SW 1271 (cell line): Measurements from ENCODE around the gene GCK.

Experiments
- DNase-seq, 2 experiments: peaks; one replicate each; lab custom pipeline; 2025; lab: John Stamatoyannopoulos, UW

The GCK gene

GRCh38 chr7:44103923-44104859 lies 85.0 kb downstream of the GCK start, which contains the start of gene AEBP1:
Gene AEBP1, plus strand, starts transcription at chr7:44104345. Its CDS starts 321 bp downstream, at chr7:44104666.
- no peak for DNase-seq

GRCh38 chr7:44103566-44103922 lies 85.7 kb downstream of the GCK start:
- DNase-seq = no peak

- DNase-seq = no peak
Observed at GRCh38 chr7:44102846-44103565, 86.2 kb downstream of the GCK start.

GRCh38 chr7:44101966-44102845 lies 87.0 kb downstream of the GCK start:
- DNase-seq = no peak

GRCh38 chr7:44101303-44101965 lies 87.8 kb downstream of the GCK start:
- DNase-seq = no peak

- no peak for DNase-seq
Observed at GRCh38 chr7:44100458-44101302, 88.6 kb downstream of the GCK start.

GRCh38 chr7:44099669-44100068 lies 89.6 kb downstream of the GCK start:
- DNase-seq = no peak

GRCh38 chr7:44098092-44099068 lies 90.9 kb downstream of the GCK start:
- DNase-seq = no peak

GRCh38 chr7:44097064-44097932 lies 91.9 kb downstream of the GCK start:
- DNase-seq = no peak

GRCh38 chr7:44096326-44096881 lies 92.8 kb downstream of the GCK start:
- DNase-seq = no peak

- no peak for DNase-seq
Observed at GRCh38 chr7:44095781-44096180, 93.5 kb downstream of the GCK start.

- DNase-seq = no peak
Observed at GRCh38 chr7:44094883-44095592, 94.2 kb downstream of the GCK start.

- DNase-seq = no peak
Observed at GRCh38 chr7:44094365-44094764, 94.9 kb downstream of the GCK start.
